GM18868 (cell line): Measurements from ENCODE around the gene ACTR5.
"Not testable (repeated sequence)": the region's sequence is repeated elsewhere in the genome, so short reads cannot be mapped to it uniquely, and the experiment has no call there.

Source experiments
- ATAC-seq: cut with Tn5 transposase; IDR thresholded peaks from one replicate; pipeline ENCODE4 v1.9.1; 2021; ENCODE audit warnings: mild to moderate bottlenecking, moderate library complexity; ENCODE audit not compliant: unreplicated experiment

Gene ACTR5

GRCh38 chr20:38764567-38765318, 16.5 kb downstream of the ACTR5 start:
- ATAC-seq: no peak

- no peak for ATAC-seq
Measured at GRCh38 chr20:38766071-38766470, 17.8 kb downstream of the ACTR5 start.

GRCh38 chr20:38769376-38770295, 21.4 kb downstream of the ACTR5 start:
- ATAC-seq: no peak

- no peak for ATAC-seq
Measured at GRCh38 chr20:38770546-38770945, 22.3 kb downstream of the ACTR5 start.

- ATAC-seq: no peak
Measured at GRCh38 chr20:38770970-38771369, 22.7 kb downstream of the ACTR5 start.

- ATAC-seq: no peak
Measured at GRCh38 chr20:38771621-38772020, 23.4 kb downstream of the ACTR5 start.

- no peak for ATAC-seq
Measured at GRCh38 chr20:38774167-38774566, 25.9 kb downstream of the ACTR5 start.

- no peak for ATAC-seq
Measured at GRCh38 chr20:38776363-38776762, 28.1 kb downstream of the ACTR5 start.

- no peak for ATAC-seq
Measured at GRCh38 chr20:38779247-38780097, 31.2 kb downstream of the ACTR5 start.

GRCh38 chr20:38782275-38782674, 34.0 kb downstream of the ACTR5 start:
- no peak for ATAC-seq

GRCh38 chr20:38787870-38788269, 39.6 kb downstream of the ACTR5 start:
- ATAC-seq: no peak

GRCh38 chr20:38789503-38790199, 41.4 kb downstream of the ACTR5 start:
- ATAC-seq: no peak

- no peak for ATAC-seq
Measured at GRCh38 chr20:38790200-38791053, 42.2 kb downstream of the ACTR5 start.

GRCh38 chr20:38791291-38791690, 43.0 kb downstream of the ACTR5 start:
- ATAC-seq: no peak

GRCh38 chr20:38791940-38792339, 43.7 kb downstream of the ACTR5 start:
- ATAC-seq: no peak

GRCh38 chr20:38794057-38794456, 45.8 kb downstream of the ACTR5 start:
- not testable (repeated sequence) for ATAC-seq

- no peak for ATAC-seq
Measured at GRCh38 chr20:38798266-38798665, 50.0 kb downstream of the ACTR5 start.

- no peak for ATAC-seq
Measured at GRCh38 chr20:38799203-38799602, 50.9 kb downstream of the ACTR5 start.

- no peak for ATAC-seq
Measured at GRCh38 chr20:38800882-38801281, 52.6 kb downstream of the ACTR5 start.

GRCh38 chr20:38804221-38804620, 56.0 kb downstream of the ACTR5 start:
- no peak for ATAC-seq
